HEK293 (cell line): ENCODE measurements around the gene OR4D5.

Source experiments
- CTCF ChIA-PET: fragments of 350-600 bp; formaldehyde crosslinking; extraction: SDS; loops from one replicate; lab custom pipeline; 2021; ENCODE audit warnings: antibody characterized with exemption; lab: Yijun Ruan, JAX
- POLR2A ChIA-PET: fragments of 300-600 bp; formaldehyde crosslinking; extraction: SDS; loops from one replicate; lab custom pipeline; 2020; ENCODE audit warnings: antibody characterized with exemption, inconsistent platforms; lab: Yijun Ruan, JAX
- H3K27ac ChIP-seq: fragments of 200-500 bp; sonication (Bioruptor generic); 2 replicates; pipeline ENCODE4 v1.5.1; 2014; ENCODE audit warnings: low read depth, low read length, control low read depth, inconsistent platforms; ENCODE audit errors: extremely low read depth
- H3K36me3 ChIP-seq, 2 experiments: fragments of 200-500 bp in 1 of 2; sonication (Bioruptor generic) in 1 of 2; 1 replicate in 1 of 2; 2 replicates in 1 of 2; pipeline ENCODE4 v1.5.1; 2014 to 2017; ENCODE audit warnings: inconsistent platforms in 2 of 2, low read length in 2 of 2; ENCODE audit not compliant: control insufficient read depth in 2 of 2, insufficient read depth in 1 of 2
- H3K4me1 ChIP-seq: fragments of 200-500 bp; sonication (Bioruptor generic); 2 replicates; pipeline ENCODE4 v1.5.1; 2014; ENCODE audit warnings: mild to moderate bottlenecking, low read length, inconsistent platforms; ENCODE audit not compliant: control insufficient read depth, insufficient read depth
- H3K4me3 ChIP-seq: 2 replicates; pipeline ENCODE4 v1.5.1; 2011; ENCODE audit warnings: low read depth, mild to moderate bottlenecking, control low read depth, low read length, moderate library complexity
- H3K9me3 ChIP-seq: fragments of 200-500 bp; sonication (Bioruptor generic); 2 replicates; pipeline ENCODE4 v1.5.1; 2014; ENCODE audit warnings: low read depth, low read length, inconsistent platforms; ENCODE audit not compliant: control insufficient read depth, insufficient read depth
- EGR2 ChIP-seq: fragments of 450-650 bp; formaldehyde crosslinking; IDR thresholded peaks from 2 replicates; pipeline ENCODE4 v1.5.1; 2016; ENCODE audit warnings: low read depth, missing biosample characterization, missing genetic modification characterization
- WT1 ChIP-seq: fragments of 450-650 bp; formaldehyde crosslinking; IDR thresholded peaks from 2 replicates; pipeline ENCODE4 v1.5.1; 2016; ENCODE audit warnings: missing biosample characterization, missing genetic modification characterization
- ZNF155 ChIP-seq: fragments of 450-650 bp; formaldehyde crosslinking; IDR thresholded peaks from 2 replicates; pipeline ENCODE4 v1.5.1; 2016; ENCODE audit warnings: missing biosample characterization, missing genetic modification characterization
- ZNF169 ChIP-seq: fragments of 450-650 bp; formaldehyde crosslinking; IDR thresholded peaks from 2 replicates; pipeline ENCODE4 v1.5.1; 2016; ENCODE audit warnings: missing biosample characterization, missing genetic modification characterization
- ZNF404 ChIP-seq: fragments of 450-650 bp; formaldehyde crosslinking; IDR thresholded peaks from 2 replicates; pipeline ENCODE4 v1.5.1; 2017; ENCODE audit warnings: missing biosample characterization, missing genetic modification characterization
- ZNF488 ChIP-seq: fragments of 450-650 bp; formaldehyde crosslinking; IDR thresholded peaks from 2 replicates; pipeline ENCODE4 v1.5.1; 2016; ENCODE audit warnings: missing biosample characterization, missing genetic modification characterization
- ZNF704 ChIP-seq: fragments of 450-650 bp; formaldehyde crosslinking; IDR thresholded peaks from 2 replicates; pipeline ENCODE4 v1.5.1; 2016; ENCODE audit warnings: missing biosample characterization, missing genetic modification characterization
- ZNF777 ChIP-seq: fragments of 450-650 bp; formaldehyde crosslinking; IDR thresholded peaks from 2 replicates; pipeline ENCODE4 v1.5.1; 2017; ENCODE audit warnings: missing biosample characterization, missing genetic modification characterization, borderline replicate concordance

Gene OR4D5

GRCh38 chr11:123977731-123978347 lies 38.4 kb downstream of the OR4D5 start, which contains the start of gene OR10S1 (continued):
- no peak for TF ChIP-seq ZNF488
- no peak for TF ChIP-seq ZNF704 (tag by site-specific recombination)
- no peak for TF ChIP-seq WT1
- TF ChIP-seq ZNF777 (tag by site-specific recombination), result no peak

GRCh38 chr11:123979311-123979710 lies 39.9 kb downstream of the OR4D5 start:
- no peak for TF ChIP-seq ZNF169
- no peak for TF ChIP-seq ZNF155 (tag by site-specific recombination)
- no peak for TF ChIP-seq EGR2 (tag by site-specific recombination)
- TF ChIP-seq ZNF404 (tag by site-specific recombination), result no peak
- H3K36me3 ChIP-seq, result no peaks in the 10 kb centered on the region
- H3K27ac ChIP-seq, result no peak overlapping the region
- no peak overlapping the region for H3K4me3 ChIP-seq
- H3K4me1 ChIP-seq, result no peaks in the 10 kb centered on the region
- no peaks in the 10 kb centered on the region for H3K9me3 ChIP-seq
- ChIA-PET CTCF (no interaction called here), POLR2A (no interaction called here)
